Osteocyte (in vitro differentiated cells): ENCODE data around the gene PIEZO1. TPM values are rescaled to one million over a fixed set of nuclear protein-coding genes. Genes with fewer than 3 reads are reported as not detected.
"Not testable (repeated sequence)": the region's sequence is repeated elsewhere in the genome, so short reads cannot be mapped to it uniquely, and the experiment has no call there.

Experiments used
- DNase-seq: peaks from one replicate; pipeline ENCODE4 v3.0.0; 2021; ENCODE audit warnings: mixed read lengths; ENCODE audit not compliant: unreplicated experiment; ENCODE audit errors: extremely low spot score
- H3K27ac Mint-ChIP-seq: one replicate; pipeline ENCODE4 v1.8.0; 2021; ENCODE audit warnings: mild to moderate bottlenecking, mixed read lengths; ENCODE audit not compliant: unreplicated experiment
- H3K27me3 Mint-ChIP-seq: one replicate; pipeline ENCODE4 v1.8.0; 2021; ENCODE audit warnings: mixed read lengths; ENCODE audit not compliant: unreplicated experiment
- H3K36me3 Mint-ChIP-seq: one replicate; pipeline ENCODE4 v1.8.0; 2021; ENCODE audit warnings: mixed read lengths; ENCODE audit not compliant: unreplicated experiment
- H3K4me1 Mint-ChIP-seq: one replicate; pipeline ENCODE4 v1.8.0; 2021; ENCODE audit warnings: mixed read lengths; ENCODE audit not compliant: unreplicated experiment
- H3K4me3 Mint-ChIP-seq: one replicate; pipeline ENCODE4 v1.8.0; 2021; ENCODE audit warnings: mild to moderate bottlenecking, moderate library complexity, mixed read lengths; ENCODE audit not compliant: unreplicated experiment
- H3K9me3 Mint-ChIP-seq: one replicate; pipeline ENCODE4 v1.8.0; 2021; ENCODE audit warnings: mixed read lengths; ENCODE audit not compliant: unreplicated experiment
- CTCF ChIP-seq: fragments of 200-600 bp; sonication (generic); IDR thresholded peaks from 2 replicates; pipeline ENCODE4 v1.5.0; 2021; ENCODE audit warnings: antibody characterized with exemption, mild to moderate bottlenecking, moderate library complexity
- total RNA-seq: library from RNA; stranded (reverse); gene quantifications from 2 replicates; pipeline ENCODE4 v1.2.1, GENCODE V29; 2021

PIEZO1 gene
- total RNA-seq, 1 donor from 2014 or later: 165 TPM

DNA sequence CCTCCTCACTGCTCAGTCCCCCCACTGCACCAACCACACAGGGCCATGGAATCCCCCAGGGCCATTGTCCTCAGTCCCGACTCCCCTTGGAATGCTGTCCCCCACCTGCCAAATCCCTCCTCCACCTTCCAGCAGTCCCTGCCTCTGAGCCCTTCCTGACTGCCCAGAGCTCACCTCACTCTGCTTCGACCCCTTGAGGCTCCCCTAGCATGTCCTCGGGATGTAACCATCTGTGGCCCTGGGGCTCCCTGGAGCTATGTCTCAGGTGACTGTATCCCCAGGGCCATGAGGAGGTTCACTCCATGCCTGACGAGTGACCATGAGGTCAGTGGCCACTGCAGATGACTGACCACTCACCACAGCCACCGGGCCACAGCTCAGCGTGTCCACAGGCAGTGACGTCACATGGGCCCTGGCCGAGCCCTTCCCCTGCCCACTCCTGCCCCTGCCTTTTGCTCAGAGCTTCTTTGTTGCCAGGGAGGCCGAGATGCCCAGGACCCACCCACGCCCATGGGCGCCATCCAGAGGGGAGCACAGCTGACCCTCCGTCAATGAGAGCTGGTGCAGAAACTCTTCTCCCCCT, 7.7 kb upstream of the PIEZO1 start:
- Mint-ChIP-seq H3K9me3 (no peaks in the 10 kb centered on the region), H3K36me3 (no peaks in the 10 kb centered on the region)
- DNase-seq: no peak

DNA sequence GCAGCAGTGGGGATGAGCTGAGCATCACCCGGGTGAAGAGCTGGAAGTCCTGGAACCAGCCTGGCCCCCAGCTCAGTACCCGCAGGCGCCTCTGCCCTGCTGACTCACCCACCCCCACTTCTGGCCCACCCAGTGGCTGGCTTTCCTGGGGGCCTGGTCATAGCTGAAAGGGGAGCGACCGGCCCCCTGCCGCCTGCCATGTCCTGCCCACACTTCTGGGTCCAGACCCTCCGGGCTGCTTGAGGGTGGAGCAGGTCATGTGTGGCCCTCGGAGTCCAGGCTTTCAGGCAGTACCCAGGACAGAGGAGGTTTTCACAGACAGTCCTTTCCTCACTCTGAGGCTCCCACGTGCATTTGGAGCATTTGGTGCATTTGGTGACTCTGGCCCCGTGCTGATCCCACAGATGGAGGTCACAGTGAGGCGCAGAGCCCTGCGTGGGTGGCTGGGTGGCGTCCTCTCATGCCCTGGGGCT, 7.1 kb upstream of the PIEZO1 start:
- TF ChIP-seq CTCF: no peak
- Mint-ChIP-seq H3K36me3 (no peaks in the 10 kb centered on the region), H3K4me1 (peaks cover 18% of the 10 kb centered on the region), H3K27ac (no peak overlapping the region), H3K9me3 (no peaks in the 10 kb centered on the region), H3K4me3 (no peak overlapping the region), H3K27me3 (no peaks in the 10 kb centered on the region)
- DNase-seq: no peak

More for the DNA sequence above, 7.7 kb upstream of the PIEZO1 start:
- H3K4me3 Mint-ChIP-seq: no peak overlapping the region
- no peak overlapping the region for H3K27ac Mint-ChIP-seq
- TF ChIP-seq CTCF: no peak
- peaks cover 18% of the 10 kb centered on the region for H3K4me1 Mint-ChIP-seq
- H3K27me3 Mint-ChIP-seq: no peaks in the 10 kb centered on the region

- Mint-ChIP-seq H3K27ac (peak overlapping the region; percentile 18), H3K36me3 (no peaks in the 10 kb centered on the region), H3K27me3 (no peaks in the 10 kb centered on the region), H3K4me1 (peaks cover 18% of the 10 kb centered on the region), H3K4me3 (no peak overlapping the region), H3K9me3 (no peaks in the 10 kb centered on the region)
- TF ChIP-seq CTCF: no peak
- no peak for DNase-seq
Observed at GRCh38 chr16:88790312-88791211, 5.5 kb upstream of the PIEZO1 start.

- no peak for DNase-seq
- no peaks in the 10 kb centered on the region for H3K27me3 Mint-ChIP-seq
- TF ChIP-seq CTCF: no peak
- no peaks in the 10 kb centered on the region for H3K9me3 Mint-ChIP-seq
- no peaks in the 10 kb centered on the region for H3K36me3 Mint-ChIP-seq
- H3K27ac Mint-ChIP-seq: no peak overlapping the region
- no peak overlapping the region for H3K4me3 Mint-ChIP-seq
- H3K4me1 Mint-ChIP-seq: peaks cover 18% of the 10 kb centered on the region
Observed at GRCh38 chr16:88789594-88789993, 4.6 kb upstream of the PIEZO1 start.

- H3K36me3 Mint-ChIP-seq, H3K27me3 Mint-ChIP-seq, H3K9me3 Mint-ChIP-seq, H3K4me3 Mint-ChIP-seq, DNase-seq, H3K27ac Mint-ChIP-seq: not testable (repeated sequence)
- H3K4me1 Mint-ChIP-seq: peaks cover 19% of the 10 kb centered on the region
Observed at GRCh38 chr16:88788749-88789148, 3.7 kb upstream of the PIEZO1 start.
